Brain microvascular endothelial cell (primary cell): ENCODE measurements around the gene CTRL.
A peak's percentile ranks its signal among the peaks of the same experiment; 100 is the strongest.

ENCODE experiments used
- DNase-seq: peaks from one replicate; pipeline ENCODE4 v3.0.0-alpha.2; 2020
- H3K27ac ChIP-seq: fragments of 250-450 bp; sonication (Bioruptor Pico); 2 replicates; pipeline ENCODE4 v1.5.1; 2020; ENCODE audit warnings: mild to moderate bottlenecking, moderate library complexity
- H3K27me3 ChIP-seq: fragments of 250-450 bp; sonication (Bioruptor Pico); replicated peaks from 2 replicates; pipeline ENCODE4 v1.5.1; 2020; ENCODE audit warnings: mild to moderate bottlenecking
- H3K36me3 ChIP-seq: fragments of 250-450 bp; sonication (Bioruptor Pico); replicated peaks from 2 replicates; pipeline ENCODE4 v1.5.1; 2020; ENCODE audit warnings: mild to moderate bottlenecking
- H3K4me3 ChIP-seq: 2 replicates; pipeline ENCODE4 v1.5.1; 2011; ENCODE audit warnings: low read depth, mild to moderate bottlenecking, control low read depth, low read length, moderate library complexity
- CTCF ChIP-seq: IDR thresholded peaks from 2 replicates; pipeline ENCODE4 v1.5.1; 2011; ENCODE audit warnings: low read depth, mild to moderate bottlenecking, moderate library complexity, low read length, control low read depth, inconsistent platforms; ENCODE audit errors: missing control alignments
- in situ Hi-C: cut with HindIII; loops from 2 replicates; pipeline ENCODE4 v1.10.0; 2017; ENCODE audit warnings: low sequenced_read_pairs, low pct_ligation_motif_present

CTRL gene

GRCh38 chr16:67967958-67968399, 36.3 kb upstream of the CTRL start:
- no peak for TF ChIP-seq CTCF
- peaks cover 6% of the 10 kb centered on the region for H3K36me3 ChIP-seq
- H3K4me3 ChIP-seq, result peak overlapping the region; percentile 84
- no peaks in the 10 kb centered on the region for H3K27me3 ChIP-seq
- in situ Hi-C loops, result no loop called here
- no peak for DNase-seq
- H3K27ac ChIP-seq, result peak overlapping the region; percentile 91

- Histone ChIP-seq H3K4me3 (peak overlapping the region; percentile 84), H3K36me3 (peaks cover 12% of the 10 kb centered on the region), H3K27ac (peak overlapping the region; percentile 91), H3K27me3 (no peaks in the 10 kb centered on the region)
- in situ Hi-C loops, result no loop called here
- TF ChIP-seq CTCF, result peak; percentile 8
- peak; percentile 47 for DNase-seq
These were observed 35.7 kb upstream of the CTRL start for GRCh38 chr16:67967183-67967957.

GRCh38 chr16:67966549-67967182, 35.0 kb upstream of the CTRL start:
- H3K4me3 ChIP-seq, result peak overlapping the region; percentile 84
- H3K36me3 ChIP-seq, result peaks cover 19% of the 10 kb centered on the region
- H3K27me3 ChIP-seq, result no peaks in the 10 kb centered on the region
- peak overlapping the region; percentile 22 for H3K27ac ChIP-seq
- no peak for DNase-seq
- TF ChIP-seq CTCF, result no peak
- in situ Hi-C loops, result no loop called here

GRCh38 chr16:67965668-67966548, 34.2 kb upstream of the CTRL start:
- no peak for DNase-seq
- Histone ChIP-seq H3K36me3 (peaks cover 27% of the 10 kb centered on the region), H3K27ac (peak overlapping the region; percentile 22), H3K27me3 (no peaks in the 10 kb centered on the region), H3K4me3 (peak overlapping the region; percentile 84)
- in situ Hi-C loops, result no loop called here
- TF ChIP-seq CTCF, result no peak

- TF ChIP-seq CTCF, result no peak
- DNase-seq, result no peak
- H3K4me3 ChIP-seq, result no peak overlapping the region
- H3K27me3 ChIP-seq, result no peaks in the 10 kb centered on the region
- no peak overlapping the region for H3K27ac ChIP-seq
- H3K36me3 ChIP-seq, result peaks cover 39% of the 10 kb centered on the region
- in situ Hi-C loops, result no loop called here
These were observed 32.9 kb upstream of the CTRL start for GRCh38 chr16:67964477-67965131.
